ENCODE measurements around the gene ZSCAN31. TPM values are rescaled to one million over a fixed set of nuclear protein-coding genes. Genes with fewer than 3 reads are reported as not detected.
"Not testable (repeated sequence)": the region's sequence is repeated elsewhere in the genome, so short reads cannot be mapped to it uniquely, and the experiment has no call there.

Gene ZSCAN31
- polyA plus RNA-seq, 1 of the 3 experiments (the other 2 are of a cell fraction): 1.9 TPM

- WGBS (ENCODE audit: low lambda C conversion rate): 89% methylated on average over 4 of the region's 4 CpGs
- Histone ChIP-seq H3K27me3 (ENCODE audit: insufficient read depth) (no peaks in the 10 kb centered on the region), H3K9ac (no peak overlapping the region), H3F3A (replicated peaks; ENCODE audit: insufficient read depth) (peaks cover 8% of the 10 kb centered on the region), H3K4me3 (ENCODE audit: low read depth in 2 of 2, low read length in 1 of 2) (no peak overlapping the region), H4K20me1 (ENCODE audit: insufficient read depth) (no peaks in the 10 kb centered on the region), H3K79me2 (ENCODE audit: insufficient read depth) (no peaks in the 10 kb centered on the region), H3K27ac (ENCODE audit: low read depth in 2 of 2, low read length in 1 of 2) (no peak overlapping the region), H3K36me3 (replicated peaks in 1 of 2; ENCODE audit: control insufficient read depth in 1 of 2, insufficient read depth in 2 of 2, low read length in 1 of 2) (peaks cover 11% of the 10 kb centered on the region in 2 experiments), H3K4me2 (no peak overlapping the region), H3K9me3 (no peaks in the 10 kb centered on the region), H3K9me2 (no peaks in the 10 kb centered on the region), H3K4me1 (ENCODE audit: control insufficient read depth in 1 of 2, insufficient read depth in 2 of 2, low read depth in 1 of 2, low read length in 1 of 2) (no peaks in the 10 kb centered on the region), H2AFZ (ENCODE audit: low read depth) (no peak overlapping the region)
- no peak for DNase-seq
- ChIA-PET POLR2A (no interaction called here), CTCF (no interaction called here)
- no peak for TF ChIP-seq RAD21 (IDR thresholded peaks at IDR 0.05; ENCODE audit: low read length)
Measured at GRCh38 chr6:28368522-28368921, 32.6 kb upstream of the ZSCAN31 start.

- WGBS (ENCODE audit: low lambda C conversion rate): 92% methylated on average over 4 of the region's 4 CpGs
- DNase-seq; H3K9me2 ChIP-seq; H3K9me3 ChIP-seq; H3K4me1 ChIP-seq (ENCODE audit: control insufficient read depth in 1 of 2, insufficient read depth in 2 of 2, low read depth in 1 of 2, low read length in 1 of 2); H3K79me2 ChIP-seq (ENCODE audit: insufficient read depth); H3K4me3 ChIP-seq (ENCODE audit: low read depth in 2 of 2, low read length in 1 of 2); H3F3A ChIP-seq (replicated peaks; ENCODE audit: insufficient read depth); POLR2A ChIA-PET; H4K20me1 ChIP-seq (ENCODE audit: insufficient read depth); H3K27ac ChIP-seq (ENCODE audit: low read depth in 2 of 2, low read length in 1 of 2); H3K4me2 ChIP-seq; H2AFZ ChIP-seq (ENCODE audit: low read depth); H3K27me3 ChIP-seq (ENCODE audit: insufficient read depth); H3K9ac ChIP-seq: not testable (repeated sequence)
- H3K36me3 ChIP-seq (replicated peaks in 1 of 2; ENCODE audit: control insufficient read depth in 1 of 2, insufficient read depth in 2 of 2, low read length in 1 of 2): peaks cover 18 to 29% of the 10 kb centered on the region in 2 experiments
- CTCF ChIA-PET: interaction anchor here (1.1 to 1.8 kb wide), 2 partner anchors 8 to 10 kb away, joined by 3 to 12 read pairs; no protein-coding TSS in a partner anchor
Measured at GRCh38 chr6:28365590-28365989, 29.6 kb upstream of the ZSCAN31 start.

- 82% methylated on average over 2 of the region's 2 CpGs for WGBS (ENCODE audit: low lambda C conversion rate)
- Histone ChIP-seq H3K9me3 (no peaks in the 10 kb centered on the region), H3K9ac (no peak overlapping the region), H3K4me1 (ENCODE audit: control insufficient read depth in 1 of 2, insufficient read depth in 2 of 2, low read depth in 1 of 2, low read length in 1 of 2) (peaks cover 6% of the 10 kb centered on the region in 2 experiments; a peak in 1 of 4 replicates), H3K79me2 (ENCODE audit: insufficient read depth) (no peaks in the 10 kb centered on the region), H3K36me3 (replicated peaks in 1 of 2; ENCODE audit: control insufficient read depth in 1 of 2, insufficient read depth in 2 of 2, low read length in 1 of 2) (peaks cover 17 to 32% of the 10 kb centered on the region in 2 experiments), H4K20me1 (ENCODE audit: insufficient read depth) (no peaks in the 10 kb centered on the region), H3K9me2 (no peaks in the 10 kb centered on the region), H3K4me2 (no peak overlapping the region), H2AFZ (ENCODE audit: low read depth) (no peak overlapping the region), H3F3A (replicated peaks; ENCODE audit: insufficient read depth) (no peaks in the 10 kb centered on the region), H3K4me3 (ENCODE audit: low read depth in 2 of 2, low read length in 1 of 2) (no peak overlapping the region), H3K27me3 (ENCODE audit: insufficient read depth) (no peaks in the 10 kb centered on the region), H3K27ac (ENCODE audit: low read depth in 2 of 2, low read length in 1 of 2) (no peak overlapping the region)
- CTCF ChIA-PET: interaction anchor here (0.9 to 1.5 kb wide), 2 partner anchors 25 to 323 kb away, joined by 3 read pairs; no protein-coding TSS in a partner anchor
- DNase-seq: no peak
- no peak for TF ChIP-seq RFX5 (IDR thresholded peaks at IDR 0.05; ENCODE audit: low read length)
- no peak for TF ChIP-seq CTCF (IDR thresholded peaks at IDR 0.05)
- no peak for TF ChIP-seq RAD21 (IDR thresholded peaks at IDR 0.05; ENCODE audit: low read length)
- no peak for TF ChIP-seq MXI1 (IDR thresholded peaks at IDR 0.05; ENCODE audit: low read depth, low read length)
- no peak for TF ChIP-seq TEAD4 (IDR thresholded peaks at IDR 0.05; ENCODE audit: borderline replicate concordance, insufficient read depth)
- POLR2A ChIA-PET: no interaction called here
Measured at GRCh38 chr6:28360961-28361360, 25.0 kb upstream of the ZSCAN31 start.

GRCh38 chr6:28359562-28359961 lies 23.6 kb upstream of the ZSCAN31 start:
- H3K4me3 ChIP-seq (ENCODE audit: low read depth in 2 of 2, low read length in 1 of 2); DNase-seq; H3K27me3 ChIP-seq (ENCODE audit: insufficient read depth); H3K9me2 ChIP-seq; POLR2A ChIA-PET; H3K79me2 ChIP-seq (ENCODE audit: insufficient read depth); H3K4me2 ChIP-seq; H3K9me3 ChIP-seq; H3K27ac ChIP-seq (ENCODE audit: low read depth in 2 of 2, low read length in 1 of 2); H2AFZ ChIP-seq (ENCODE audit: low read depth); H3F3A ChIP-seq (replicated peaks; ENCODE audit: insufficient read depth); H3K9ac ChIP-seq; H4K20me1 ChIP-seq (ENCODE audit: insufficient read depth): not testable (repeated sequence)
- 94% methylated on average over 15 of the region's 16 CpGs for WGBS (ENCODE audit: low lambda C conversion rate)
- CTCF ChIA-PET: interaction anchor here (0.9 to 1.2 kb wide), 2 partner anchors 23 to 255 kb away, joined by 3 read pairs; no protein-coding TSS in a partner anchor
- H3K36me3 ChIP-seq (replicated peaks in 1 of 2; ENCODE audit: control insufficient read depth in 1 of 2, insufficient read depth in 2 of 2, low read length in 1 of 2): peaks cover 7 to 23% of the 10 kb centered on the region in 2 experiments
- H3K4me1 ChIP-seq (ENCODE audit: control insufficient read depth in 1 of 2, insufficient read depth in 2 of 2, low read depth in 1 of 2, low read length in 1 of 2): peaks cover 10 to 17% of the 10 kb centered on the region in 2 experiments; a peak in 2 of 4 replicates
